SH-SY5Y (cell line): ENCODE results near the gene GPR132.

Experiments
- GATA2 ChIP-seq: IDR thresholded peaks from 2 replicates; pipeline ENCODE4 v1.6.1; 2011; ENCODE audit warnings: mild to moderate bottlenecking, low read depth, low read length
- GATA3 ChIP-seq: IDR thresholded peaks from 2 replicates; pipeline ENCODE4 v1.6.1; 2011; ENCODE audit warnings: low read depth, mild to moderate bottlenecking, low read length, moderate library complexity

Gene GPR132

DNA sequence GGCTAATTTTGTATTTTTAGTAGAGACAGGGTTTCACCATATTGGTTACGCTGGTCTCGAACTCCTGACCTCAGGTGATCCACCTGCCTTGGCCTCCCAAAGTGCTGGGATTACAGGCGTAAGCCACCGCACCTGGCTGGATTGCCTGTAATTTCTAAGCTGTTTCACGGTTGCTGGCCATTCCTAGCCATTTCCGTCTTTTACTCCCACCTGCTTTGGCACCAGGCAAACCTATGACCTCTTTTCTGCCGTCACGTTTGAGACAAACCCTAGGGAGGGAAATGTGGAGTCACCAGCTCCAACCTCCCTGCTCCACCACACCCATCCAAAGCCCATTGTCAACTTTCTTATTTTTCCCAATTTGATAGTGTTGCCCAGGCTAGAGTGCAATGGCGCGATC, 1.2 kb downstream of the GPR132 start:
- TF ChIP-seq GATA2 (no peak), GATA3 (no peak)

- no peak for TF ChIP-seq GATA2
- TF ChIP-seq GATA3, result no peak
Measured at GRCh38 chr14:105063056-105063455, 2.2 kb downstream of the GPR132 start.

- TF ChIP-seq GATA2 (no peak), GATA3 (no peak)
Measured at GRCh38 chr14:105062048-105062433, 3.2 kb downstream of the GPR132 start.

- no peak for TF ChIP-seq GATA3
- no peak for TF ChIP-seq GATA2
Measured at GRCh38 chr14:105061428-105062047, 3.7 kb downstream of the GPR132 start.

DNA sequence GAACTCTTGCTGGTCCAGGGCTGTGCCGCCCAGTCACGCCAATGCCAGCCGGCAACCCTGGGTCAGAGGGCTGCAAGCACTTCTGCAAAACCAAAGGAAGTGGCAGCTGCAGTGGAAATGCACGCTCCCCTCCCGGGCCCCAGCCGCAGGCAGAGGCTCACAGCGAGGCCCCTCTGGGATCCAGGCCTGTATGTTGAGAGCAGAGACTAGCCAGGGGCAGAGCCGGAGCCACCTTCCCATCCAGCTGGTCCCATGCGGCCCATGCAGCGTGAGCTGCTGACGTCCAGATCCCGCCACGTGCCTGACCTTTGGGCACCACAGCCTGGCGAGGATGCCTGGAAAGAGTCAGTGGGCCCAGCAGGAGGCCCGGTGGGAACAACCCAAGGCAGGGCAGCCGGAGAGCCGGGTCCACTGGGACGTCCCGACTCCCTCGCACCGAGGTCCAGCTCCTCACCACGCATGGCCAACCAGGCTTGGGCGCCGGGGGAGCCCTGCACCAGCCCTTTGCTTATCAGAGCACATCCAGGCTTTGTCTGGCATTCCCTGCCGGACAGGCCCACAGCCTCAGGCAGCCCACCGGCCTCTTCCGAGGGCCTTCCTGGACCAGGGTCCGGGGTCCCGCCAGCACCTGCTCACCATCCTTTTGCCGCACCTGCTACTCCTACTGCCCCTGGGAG, 4.3 kb downstream of the GPR132 start:
- no peak for TF ChIP-seq GATA2
- no peak for TF ChIP-seq GATA3

DNA sequence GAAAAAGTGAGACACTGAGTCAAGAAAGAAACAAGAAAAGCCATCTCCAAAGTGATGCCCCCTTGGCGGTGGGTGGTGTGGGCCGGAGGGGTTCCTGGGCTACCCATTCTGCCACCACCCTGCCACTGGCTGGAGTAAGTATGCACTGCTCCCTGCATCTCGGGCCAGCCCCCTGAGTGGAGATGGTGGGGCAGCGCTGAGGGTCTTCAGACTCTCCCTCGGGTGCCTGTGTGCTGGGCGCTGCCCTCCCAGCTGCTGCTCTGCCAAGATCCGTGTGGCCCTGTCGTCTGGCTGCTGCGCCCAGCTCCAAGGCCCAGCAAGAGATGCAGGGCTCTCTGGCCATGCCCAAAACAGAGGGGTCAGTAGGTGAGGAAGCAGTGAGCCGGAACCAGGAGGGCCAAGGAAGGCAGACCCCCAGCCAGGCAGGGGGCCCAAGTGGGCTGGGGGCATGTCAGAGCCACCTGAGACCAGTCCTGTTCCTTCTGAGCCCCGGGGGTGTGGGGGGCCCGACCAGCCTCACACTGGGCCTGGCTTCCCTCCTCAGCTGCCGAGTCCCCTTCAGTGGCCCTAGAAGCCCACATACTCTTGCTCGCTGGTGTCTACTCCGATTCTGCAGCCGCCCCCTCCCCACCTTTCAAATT, 5.2 kb downstream of the GPR132 start:
- TF ChIP-seq GATA2, result no peak
- no peak for TF ChIP-seq GATA3

DNA sequence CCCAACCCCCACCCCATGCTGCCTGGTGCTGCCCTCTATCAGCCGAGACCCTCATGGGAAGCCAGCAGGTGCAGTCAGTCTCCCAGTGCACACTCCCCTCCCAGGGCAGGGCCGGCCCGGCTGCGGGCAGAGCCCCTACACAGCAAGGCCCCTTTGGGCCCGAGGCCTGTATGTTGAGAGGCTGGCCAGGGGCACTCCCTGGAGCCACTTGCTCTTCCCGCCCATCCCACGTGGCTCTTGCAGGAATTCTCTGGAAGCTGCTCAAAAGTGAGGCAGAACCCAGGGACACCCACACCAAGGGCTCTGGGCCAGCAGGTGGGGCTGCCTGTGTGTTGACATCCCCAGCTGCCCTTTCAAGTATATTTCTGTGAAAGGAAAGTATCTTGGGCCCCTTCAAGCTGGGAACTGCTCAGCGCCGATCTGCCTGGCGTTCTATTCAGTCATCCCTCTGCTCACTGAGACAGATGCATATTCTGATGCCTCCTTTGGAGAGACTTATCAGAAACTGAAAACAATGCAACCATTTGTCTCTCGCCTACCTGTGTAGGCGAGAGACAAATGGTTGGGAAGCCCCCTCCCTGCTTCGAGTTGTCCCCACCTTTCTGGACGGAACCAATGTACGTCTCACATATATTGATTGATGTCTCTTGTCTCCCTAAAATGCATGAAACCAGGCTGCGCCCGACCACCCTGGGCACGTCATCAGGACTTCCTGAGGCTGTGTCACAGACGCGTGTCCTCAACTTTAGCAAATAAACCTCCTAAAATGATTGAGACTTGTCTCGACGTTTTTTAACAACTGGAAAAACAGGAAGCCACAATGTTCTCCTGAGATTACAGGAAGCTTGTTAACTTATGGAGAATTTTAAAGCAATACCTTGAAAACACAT, 6.0 kb downstream of the GPR132 start:
- TF ChIP-seq GATA2 (no peak), GATA3 (no peak)

DNA sequence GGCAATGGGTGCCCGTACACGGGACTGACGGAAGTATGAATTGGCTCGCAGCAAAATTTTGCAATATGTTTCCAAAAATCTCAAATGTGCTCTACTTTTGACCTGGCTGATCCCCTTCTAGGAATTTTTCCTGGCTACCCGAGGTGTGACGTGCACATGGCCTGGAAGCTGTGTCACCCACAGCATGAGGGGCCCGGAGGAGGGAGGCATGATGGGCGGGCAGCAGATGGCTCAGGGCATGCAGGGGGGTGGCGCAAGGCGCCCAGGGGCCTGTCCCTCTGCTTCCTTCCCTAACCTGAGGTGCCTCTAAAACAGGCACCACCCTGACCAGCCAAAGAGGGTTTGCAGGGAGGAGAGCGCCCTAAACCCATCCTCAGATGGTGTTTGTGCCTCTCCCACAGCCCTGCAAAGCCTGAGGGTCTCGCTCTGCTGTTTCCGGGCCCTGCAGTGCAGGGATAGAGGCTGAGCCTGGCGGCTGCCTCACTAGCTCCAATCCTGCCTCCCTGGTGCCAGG, 6.7 kb downstream of the GPR132 start:
- no peak for TF ChIP-seq GATA2
- TF ChIP-seq GATA3, result no peak

- no peak for TF ChIP-seq GATA2
- no peak for TF ChIP-seq GATA3
Measured at GRCh38 chr14:105056303-105056831, 8.9 kb downstream of the GPR132 start.

DNA sequence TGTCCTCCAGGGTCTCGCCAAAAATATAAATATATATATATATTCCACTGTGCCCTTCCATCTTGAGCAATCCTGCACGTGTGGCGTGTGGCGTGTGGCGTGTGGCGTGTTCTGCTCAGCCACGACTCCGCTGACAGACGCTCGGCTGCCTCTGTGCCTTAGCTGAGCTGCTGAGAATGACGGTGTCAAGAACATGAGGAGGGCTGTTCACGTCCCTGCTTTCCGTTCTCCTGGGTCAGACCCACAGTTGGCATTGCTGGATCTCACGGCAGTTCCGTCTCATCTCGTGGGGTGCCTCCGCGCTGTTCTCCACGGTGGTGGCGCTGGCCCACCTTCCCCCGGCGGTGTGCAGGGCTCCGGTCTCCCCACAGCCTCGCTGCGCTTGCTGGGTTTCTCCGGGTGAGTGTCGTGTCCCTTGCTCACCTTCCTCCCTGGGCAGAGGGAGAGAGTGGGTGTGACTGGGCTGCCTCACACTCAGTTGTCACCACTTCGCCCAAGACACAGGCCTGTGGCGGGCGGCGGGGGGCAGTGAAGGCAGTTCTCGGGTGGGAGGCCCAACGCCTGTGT, 9.4 kb downstream of the GPR132 start:
- no peak for TF ChIP-seq GATA2
- TF ChIP-seq GATA3, result no peak

DNA sequence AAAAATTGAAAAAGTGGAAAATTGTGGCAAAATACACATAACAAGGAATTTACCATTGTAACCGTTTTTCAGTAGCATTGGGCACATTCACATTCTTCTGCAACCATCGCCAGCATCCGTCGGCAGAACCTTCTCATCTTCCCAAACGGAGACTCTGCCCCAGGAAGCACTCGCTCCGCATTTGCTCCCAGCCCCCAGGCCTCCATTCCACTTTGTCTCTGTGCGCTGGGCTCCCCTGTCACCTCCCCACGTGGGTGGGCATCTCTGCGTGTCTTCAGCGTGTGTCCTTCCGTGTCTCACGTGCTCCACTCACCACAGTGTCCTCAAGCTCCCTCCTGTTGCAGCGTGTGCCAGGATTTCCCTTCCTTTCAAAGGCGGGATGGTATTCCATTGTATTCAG, 9.9 kb downstream of the GPR132 start:
- TF ChIP-seq GATA3, result no peak
- no peak for TF ChIP-seq GATA2

- TF ChIP-seq GATA3, result no peak
- TF ChIP-seq GATA2, result no peak
Measured at GRCh38 chr14:105053996-105054395, 11.2 kb downstream of the GPR132 start.

DNA sequence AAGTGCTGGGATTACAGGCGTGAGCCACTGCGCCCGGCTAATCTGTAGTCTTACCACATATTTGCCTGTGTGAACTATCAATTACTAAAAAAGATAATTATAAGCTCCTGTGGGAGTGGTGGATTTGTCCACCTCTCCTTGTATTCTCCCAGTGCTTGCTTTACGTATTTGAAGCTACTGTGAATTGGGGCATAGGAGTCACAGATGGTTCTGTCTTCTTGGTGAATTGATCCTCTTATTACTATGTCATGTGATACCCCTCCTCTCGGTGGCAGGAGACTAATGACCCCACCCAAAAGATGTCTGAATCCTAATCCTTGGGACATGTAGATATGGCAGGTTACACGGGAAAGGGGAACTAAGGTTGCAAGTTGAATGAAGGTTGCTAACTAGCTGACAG, 11.8 kb downstream of the GPR132 start:
- TF ChIP-seq GATA2, result no peak

GRCh38 chr14:105052110-105052458, 13.1 kb downstream of the GPR132 start:
- TF ChIP-seq GATA2 (no peak), GATA3 (no peak)
